WTC11 (cell line): ENCODE measurements around the gene FNIP1. TPM values are rescaled to one million over a fixed set of nuclear protein-coding genes. Genes with fewer than 3 reads are reported as not detected.
"Not testable (repeated sequence)": the region's sequence is repeated elsewhere in the genome, so short reads cannot be mapped to it uniquely, and the experiment has no call there.

ENCODE experiments used
- ATAC-seq: fragments of 200-7000 bp; cut with Tn5 transposase; 2 replicates; pipeline ENCODE4 v1.10.0; 2021; ENCODE audit warnings: mild to moderate bottlenecking, moderate library complexity
- CTCF ChIA-PET: fragments of 300-600 bp; sonication (Branson Sonifier 250); formaldehyde crosslinking; loops from one replicate; lab custom pipeline; 2021; ENCODE audit warnings: antibody characterized with exemption; lab: Charles Lee
- POLR2A ChIA-PET: fragments of 350-600 bp; sonication (Branson Sonifier 250); formaldehyde crosslinking; loops from one replicate; lab custom pipeline; 2021; ENCODE audit warnings: antibody characterized with exemption; lab: Charles Lee
- DNase-seq: peaks from one replicate; pipeline ENCODE4 v3.0.0; 2021; ENCODE audit warnings: low spot score
- H3K27ac Mint-ChIP-seq: 2 replicates; pipeline ENCODE4 v1.8.0; 2021; ENCODE audit warnings: mixed read lengths
- H3K27me3 Mint-ChIP-seq: 2 replicates; pipeline ENCODE4 v1.8.0; 2021; ENCODE audit warnings: low read depth, mild to moderate bottlenecking, moderate library complexity, mixed read lengths
- H3K36me3 Mint-ChIP-seq: 2 replicates; pipeline ENCODE4 v1.8.0; 2021; ENCODE audit warnings: mixed read lengths
- H3K4me1 Mint-ChIP-seq: 2 replicates; pipeline ENCODE4 v1.8.0; 2022; ENCODE audit warnings: mixed read lengths
- H3K4me3 Mint-ChIP-seq: 2 replicates; pipeline ENCODE4 v1.8.0; 2021; ENCODE audit warnings: mild to moderate bottlenecking, moderate library complexity, mixed read lengths
- H3K9me3 Mint-ChIP-seq: 2 replicates; pipeline ENCODE4 v1.8.0; 2021; ENCODE audit warnings: mixed read lengths
- IRF2 ChIP-seq: sonication (generic); formaldehyde crosslinking; IDR thresholded peaks from 2 replicates; pipeline ENCODE4 v1.8.0; 2022; ENCODE audit warnings: low read depth, missing genetic modification reagents, borderline replicate concordance
- NFATC4 ChIP-seq: fragments of 250-450 bp; sonication (Bioruptor Pico); IDR thresholded peaks from 2 replicates; pipeline ENCODE4 v1.9.0; 2021; ENCODE audit warnings: mild to moderate bottlenecking
- NR1H2 ChIP-seq: sonication (generic); formaldehyde crosslinking; IDR thresholded peaks from 2 replicates; pipeline ENCODE4 v1.9.0; 2021; ENCODE audit warnings: mild to moderate bottlenecking, moderate library complexity, missing genetic modification reagents
- TEAD4 ChIP-seq: sonication (generic); formaldehyde crosslinking; IDR thresholded peaks from 2 replicates; pipeline ENCODE4 v1.8.0; 2022; ENCODE audit warnings: mild to moderate bottlenecking, missing genetic modification reagents
- ZNF317 ChIP-seq: sonication (generic); formaldehyde crosslinking; IDR thresholded peaks from 2 replicates; pipeline ENCODE4 v1.8.1; 2023; ENCODE audit warnings: low read depth, mild to moderate bottlenecking, moderate library complexity, missing genetic modification reagents, borderline replicate concordance
- ZNF416 ChIP-seq: fragments of 250-450 bp; sonication (Bioruptor Pico); IDR thresholded peaks from 2 replicates; pipeline ENCODE4 v1.9.0; 2021; ENCODE audit warnings: mild to moderate bottlenecking, inconsistent platforms
- total RNA-seq: library from RNA; stranded (reverse); gene quantifications from 3 replicates; pipeline ENCODE4 v1.2.3, GENCODE V29; 2021
- TF ChIP-seq, protein P1 (sequence below): fragments of 250-450 bp; sonication (Bioruptor Pico); IDR thresholded peaks from 2 replicates; pipeline ENCODE4 v1.9.0; 2021; ENCODE audit warnings: mild to moderate bottlenecking
- TF ChIP-seq, protein P2 (sequence below): sonication (generic); formaldehyde crosslinking; IDR thresholded peaks from 2 replicates; pipeline ENCODE4 v1.8.1; 2023; ENCODE audit warnings: mild to moderate bottlenecking, missing genetic modification reagents
- TF ChIP-seq, protein P3 (sequence below): sonication (generic); formaldehyde crosslinking; IDR thresholded peaks from 2 replicates; pipeline ENCODE4 v1.8.0; 2022; ENCODE audit warnings: mild to moderate bottlenecking, missing genetic modification reagents
- TF ChIP-seq, protein P4 (sequence below): sonication (generic); formaldehyde crosslinking; IDR thresholded peaks from 2 replicates; pipeline ENCODE4 v1.8.0; 2022; ENCODE audit warnings: mild to moderate bottlenecking, missing genetic modification reagents
- TF ChIP-seq, protein P5 (sequence below): sonication (generic); formaldehyde crosslinking; IDR thresholded peaks from 2 replicates; pipeline ENCODE4 v1.8.1; 2022; ENCODE audit warnings: missing genetic modification reagents, borderline replicate concordance

FNIP1 gene
- total RNA-seq, 1 experiment from 2014 or later, result 17.2 TPM

DNA sequence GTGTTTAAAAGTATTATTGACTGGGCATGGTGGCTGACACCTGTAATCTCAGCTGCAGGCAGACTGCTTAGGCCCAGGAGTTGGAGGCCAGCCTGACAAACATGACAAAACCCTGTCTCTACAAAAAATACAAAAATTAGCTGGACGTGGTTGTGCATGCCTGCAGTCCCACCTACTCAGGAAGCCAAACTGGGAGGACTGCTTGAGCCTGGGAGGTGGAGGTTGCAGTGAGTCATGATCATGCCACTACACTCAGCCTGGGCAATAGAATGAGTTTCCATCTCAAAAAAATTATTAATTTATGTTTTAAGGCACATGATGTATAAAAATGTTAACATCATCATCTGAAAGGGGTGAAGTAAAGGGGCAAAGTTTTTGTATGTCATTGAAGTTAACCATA, 49.7 kb upstream of the FNIP1 start (continued):
- TF ChIP-seq, protein P1, sequence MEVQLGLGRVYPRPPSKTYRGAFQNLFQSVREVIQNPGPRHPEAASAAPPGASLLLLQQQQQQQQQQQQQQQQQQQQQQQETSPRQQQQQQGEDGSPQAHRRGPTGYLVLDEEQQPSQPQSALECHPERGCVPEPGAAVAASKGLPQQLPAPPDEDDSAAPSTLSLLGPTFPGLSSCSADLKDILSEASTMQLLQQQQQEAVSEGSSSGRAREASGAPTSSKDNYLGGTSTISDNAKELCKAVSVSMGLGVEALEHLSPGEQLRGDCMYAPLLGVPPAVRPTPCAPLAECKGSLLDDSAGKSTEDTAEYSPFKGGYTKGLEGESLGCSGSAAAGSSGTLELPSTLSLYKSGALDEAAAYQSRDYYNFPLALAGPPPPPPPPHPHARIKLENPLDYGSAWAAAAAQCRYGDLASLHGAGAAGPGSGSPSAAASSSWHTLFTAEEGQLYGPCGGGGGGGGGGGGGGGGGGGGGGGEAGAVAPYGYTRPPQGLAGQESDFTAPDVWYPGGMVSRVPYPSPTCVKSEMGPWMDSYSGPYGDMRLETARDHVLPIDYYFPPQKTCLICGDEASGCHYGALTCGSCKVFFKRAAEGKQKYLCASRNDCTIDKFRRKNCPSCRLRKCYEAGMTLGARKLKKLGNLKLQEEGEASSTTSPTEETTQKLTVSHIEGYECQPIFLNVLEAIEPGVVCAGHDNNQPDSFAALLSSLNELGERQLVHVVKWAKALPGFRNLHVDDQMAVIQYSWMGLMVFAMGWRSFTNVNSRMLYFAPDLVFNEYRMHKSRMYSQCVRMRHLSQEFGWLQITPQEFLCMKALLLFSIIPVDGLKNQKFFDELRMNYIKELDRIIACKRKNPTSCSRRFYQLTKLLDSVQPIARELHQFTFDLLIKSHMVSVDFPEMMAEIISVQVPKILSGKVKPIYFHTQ (CRISPR knock-in tag), result no peak
- TF ChIP-seq IRF2 (CRISPR knock-in tag), result no peak
- TF ChIP-seq, protein P2, sequence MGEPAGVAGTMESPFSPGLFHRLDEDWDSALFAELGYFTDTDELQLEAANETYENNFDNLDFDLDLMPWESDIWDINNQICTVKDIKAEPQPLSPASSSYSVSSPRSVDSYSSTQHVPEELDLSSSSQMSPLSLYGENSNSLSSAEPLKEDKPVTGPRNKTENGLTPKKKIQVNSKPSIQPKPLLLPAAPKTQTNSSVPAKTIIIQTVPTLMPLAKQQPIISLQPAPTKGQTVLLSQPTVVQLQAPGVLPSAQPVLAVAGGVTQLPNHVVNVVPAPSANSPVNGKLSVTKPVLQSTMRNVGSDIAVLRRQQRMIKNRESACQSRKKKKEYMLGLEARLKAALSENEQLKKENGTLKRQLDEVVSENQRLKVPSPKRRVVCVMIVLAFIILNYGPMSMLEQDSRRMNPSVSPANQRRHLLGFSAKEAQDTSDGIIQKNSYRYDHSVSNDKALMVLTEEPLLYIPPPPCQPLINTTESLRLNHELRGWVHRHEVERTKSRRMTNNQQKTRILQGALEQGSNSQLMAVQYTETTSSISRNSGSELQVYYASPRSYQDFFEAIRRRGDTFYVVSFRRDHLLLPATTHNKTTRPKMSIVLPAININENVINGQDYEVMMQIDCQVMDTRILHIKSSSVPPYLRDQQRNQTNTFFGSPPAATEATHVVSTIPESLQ (CRISPR knock-in tag), result no peak
- no peak for TF ChIP-seq ZNF416
- TF ChIP-seq, protein P3, sequence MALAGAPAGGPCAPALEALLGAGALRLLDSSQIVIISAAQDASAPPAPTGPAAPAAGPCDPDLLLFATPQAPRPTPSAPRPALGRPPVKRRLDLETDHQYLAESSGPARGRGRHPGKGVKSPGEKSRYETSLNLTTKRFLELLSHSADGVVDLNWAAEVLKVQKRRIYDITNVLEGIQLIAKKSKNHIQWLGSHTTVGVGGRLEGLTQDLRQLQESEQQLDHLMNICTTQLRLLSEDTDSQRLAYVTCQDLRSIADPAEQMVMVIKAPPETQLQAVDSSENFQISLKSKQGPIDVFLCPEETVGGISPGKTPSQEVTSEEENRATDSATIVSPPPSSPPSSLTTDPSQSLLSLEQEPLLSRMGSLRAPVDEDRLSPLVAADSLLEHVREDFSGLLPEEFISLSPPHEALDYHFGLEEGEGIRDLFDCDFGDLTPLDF, result no peak
- TF ChIP-seq, all 79 proteins: peak for 0

DNA sequence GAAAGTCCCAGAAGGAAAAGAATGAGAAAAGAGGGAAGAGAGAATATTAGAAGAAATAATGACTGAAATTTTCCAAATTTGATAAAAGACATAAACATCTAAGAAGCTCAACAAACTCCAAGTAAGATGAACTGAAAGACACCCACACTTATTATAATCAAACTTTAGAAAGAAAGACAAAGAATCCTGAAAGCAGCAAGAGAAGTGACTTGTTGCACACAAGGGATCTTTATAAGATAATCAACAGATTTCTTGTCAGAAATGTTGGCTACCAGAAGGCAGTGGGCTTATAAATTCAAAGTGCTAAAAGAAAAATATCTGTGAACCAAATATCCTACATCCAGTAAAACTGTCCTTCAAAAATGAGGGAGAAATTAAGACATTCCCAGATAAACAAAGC, 49.0 kb upstream of the FNIP1 start:
- H3K4me3 Mint-ChIP-seq, result no peak overlapping the region
- H3K36me3 Mint-ChIP-seq, result peaks cover 51% of the 10 kb centered on the region
- peaks cover 3% of the 10 kb centered on the region; the same call in 1 of the 2 replicates for H3K27me3 Mint-ChIP-seq
- TF ChIP-seq NR1H2 (no peak), ZNF317 (CRISPR knock-in tag) (peak; percentile 77), NFATC4 (CRISPR knock-in tag) (no peak)
- TF ChIP-seq, protein P4, sequence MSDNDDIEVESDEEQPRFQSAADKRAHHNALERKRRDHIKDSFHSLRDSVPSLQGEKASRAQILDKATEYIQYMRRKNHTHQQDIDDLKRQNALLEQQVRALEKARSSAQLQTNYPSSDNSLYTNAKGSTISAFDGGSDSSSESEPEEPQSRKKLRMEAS, result no peak
- H3K27ac Mint-ChIP-seq, result no peak overlapping the region
- CTCF ChIA-PET, result no interaction called here
- no peak for ATAC-seq
- no peaks in the 10 kb centered on the region for H3K4me1 Mint-ChIP-seq
- DNase-seq, result no peak
- POLR2A ChIA-PET, result no interaction called here
- H3K9me3 Mint-ChIP-seq, result peaks cover 79% of the 10 kb centered on the region

DNA sequence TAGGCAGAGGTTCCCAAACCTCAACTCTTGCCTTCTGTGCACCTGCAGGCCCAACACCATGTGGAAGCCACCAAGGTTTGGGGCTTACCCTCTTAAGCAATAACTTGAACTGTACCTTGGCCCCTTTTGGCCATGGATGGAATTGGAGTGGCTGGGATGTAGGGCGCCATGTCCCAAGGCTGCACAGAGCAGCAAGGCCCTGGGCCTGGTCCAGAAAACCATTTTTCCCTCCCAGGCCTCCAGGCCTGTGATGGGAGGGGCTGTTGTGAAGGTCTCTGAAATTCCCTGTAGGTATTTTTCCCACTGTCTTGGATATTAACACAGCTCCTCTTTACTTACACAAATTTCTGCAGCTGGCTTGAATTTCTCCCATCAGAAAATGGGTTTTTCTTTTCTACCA, 46.2 kb upstream of the FNIP1 start:
- ATAC-seq, DNase-seq, H3K4me1 Mint-ChIP-seq, H3K4me3 Mint-ChIP-seq, POLR2A ChIA-PET, H3K27ac Mint-ChIP-seq, H3K27me3 Mint-ChIP-seq, CTCF ChIA-PET: not testable (repeated sequence)
- Mint-ChIP-seq H3K36me3 (peaks cover 42% of the 10 kb centered on the region), H3K9me3 (peaks cover 92% of the 10 kb centered on the region)

DNA sequence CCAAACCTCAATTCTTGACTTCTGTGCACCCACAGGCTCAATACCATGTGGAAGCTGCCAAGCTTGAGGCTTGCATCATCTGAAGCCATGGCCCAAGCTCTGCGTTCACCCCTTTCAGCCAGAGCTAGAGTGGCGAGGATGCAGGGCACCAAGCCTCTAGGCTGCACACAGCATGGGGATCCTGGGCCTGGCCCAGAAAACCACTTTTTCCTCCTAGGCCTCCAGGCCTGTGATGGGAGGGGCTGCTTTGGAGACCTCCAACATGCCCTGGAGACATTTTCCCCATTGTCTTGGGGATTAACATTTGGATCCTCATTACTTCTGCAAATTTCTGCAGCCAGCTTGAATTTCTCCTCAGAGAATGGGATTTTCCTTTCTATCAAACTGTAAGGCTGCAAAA, 35.9 kb upstream of the FNIP1 start:
- ATAC-seq, CTCF ChIA-PET: not testable (repeated sequence)
- H3K9me3 Mint-ChIP-seq, result peaks cover 61% of the 10 kb centered on the region

DNA sequence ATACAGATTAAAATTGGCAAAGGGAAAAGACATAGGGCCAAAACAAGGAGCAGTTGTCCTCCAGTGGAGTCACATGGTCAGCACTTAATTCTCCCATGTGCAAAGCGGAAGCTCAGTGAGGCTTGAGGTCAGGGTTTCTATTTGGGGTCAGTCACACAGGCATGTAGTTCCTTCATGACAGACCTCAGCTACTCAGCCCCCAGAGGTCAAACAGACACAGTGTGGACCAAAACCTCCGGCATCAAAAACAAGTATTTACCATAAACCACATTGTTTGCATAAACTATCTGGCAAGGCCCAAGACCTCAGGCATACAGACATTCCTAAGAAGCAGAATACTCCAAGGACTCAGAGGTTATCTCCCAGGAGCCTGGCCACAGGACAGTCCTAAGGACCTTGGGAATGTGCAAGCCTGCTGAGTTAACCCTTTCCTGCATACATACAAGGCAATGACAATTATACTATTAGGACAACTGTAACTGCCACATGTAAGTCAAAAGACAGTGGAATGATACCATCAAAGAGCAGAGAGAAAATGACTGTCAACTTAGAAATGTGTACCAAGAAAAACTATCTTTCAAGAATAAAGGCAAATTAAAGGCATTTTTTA, 28.7 kb upstream of the FNIP1 start:
- no peak overlapping the region for H3K27ac Mint-ChIP-seq
- POLR2A ChIA-PET, result no interaction called here

More for the DNA sequence above, 35.9 kb upstream of the FNIP1 start:
- H3K27me3 Mint-ChIP-seq, H3K4me1 Mint-ChIP-seq, POLR2A ChIA-PET, DNase-seq, H3K27ac Mint-ChIP-seq, H3K4me3 Mint-ChIP-seq: not testable (repeated sequence)
- H3K36me3 Mint-ChIP-seq, result peaks cover 15% of the 10 kb centered on the region

More for the DNA sequence above, 28.7 kb upstream of the FNIP1 start:
- Mint-ChIP-seq H3K4me1 (no peaks in the 10 kb centered on the region), H3K9me3 (peaks cover 18% of the 10 kb centered on the region), H3K4me3 (no peak overlapping the region), H3K36me3 (no peaks in the 10 kb centered on the region), H3K27me3 (no peaks in the 10 kb centered on the region; the same call in 1 of the 2 replicates)
- TF ChIP-seq, protein P5, sequence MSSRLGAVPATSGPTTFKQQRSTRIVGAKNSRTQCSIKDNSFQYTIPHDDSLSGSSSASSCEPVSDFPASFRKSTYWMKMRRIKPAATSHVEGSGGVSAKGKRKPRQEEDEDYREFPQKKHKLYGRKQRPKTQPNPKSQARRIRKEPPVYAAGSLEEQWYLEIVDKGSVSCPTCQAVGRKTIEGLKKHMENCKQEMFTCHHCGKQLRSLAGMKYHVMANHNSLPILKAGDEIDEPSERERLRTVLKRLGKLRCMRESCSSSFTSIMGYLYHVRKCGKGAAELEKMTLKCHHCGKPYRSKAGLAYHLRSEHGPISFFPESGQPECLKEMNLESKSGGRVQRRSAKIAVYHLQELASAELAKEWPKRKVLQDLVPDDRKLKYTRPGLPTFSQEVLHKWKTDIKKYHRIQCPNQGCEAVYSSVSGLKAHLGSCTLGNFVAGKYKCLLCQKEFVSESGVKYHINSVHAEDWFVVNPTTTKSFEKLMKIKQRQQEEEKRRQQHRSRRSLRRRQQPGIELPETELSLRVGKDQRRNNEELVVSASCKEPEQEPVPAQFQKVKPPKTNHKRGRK (CRISPR knock-in tag), result no peak
- TF ChIP-seq TEAD4 (CRISPR knock-in tag), result no peak
- DNase-seq, result no peak
- ATAC-seq, result no peak
- CTCF ChIA-PET, result interaction anchor here (0.6 kb wide), 1 partner anchor 182 kb away, joined by 3 read pairs; no protein-coding TSS in a partner anchor
